ENCODE results near the gene GABRR1.
"Not testable (repeated sequence)": the region's sequence is repeated elsewhere in the genome, so short reads cannot be mapped to it uniquely, and the experiment has no call there.

Gene GABRR1

DNA sequence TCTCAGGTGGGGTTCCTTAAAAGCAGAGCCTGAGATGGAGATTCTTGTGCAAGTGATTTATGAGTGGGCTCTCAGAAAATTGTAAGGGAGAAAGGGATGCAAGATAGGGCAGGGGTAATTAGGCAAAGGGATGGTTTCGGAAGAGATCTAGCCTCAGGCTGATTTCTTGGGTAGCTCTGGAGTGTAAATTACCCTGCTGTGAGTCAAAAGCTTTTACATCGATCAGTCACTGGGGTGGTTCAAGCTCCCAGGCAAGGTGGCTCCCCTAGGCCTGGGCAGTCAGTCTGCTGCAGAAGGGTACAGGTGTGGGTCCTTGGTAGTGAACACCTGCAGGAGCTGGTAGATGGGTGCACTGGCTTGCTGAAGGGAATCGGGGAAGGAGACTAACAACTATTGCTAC is 82.4 kb downstream of the GABRR1 start:
- H3K9me3 ChIP-seq (ENCODE audit: severe bottlenecking): no peaks in the 10 kb centered on the region
- no peaks in the 10 kb centered on the region for H3K27me3 ChIP-seq (ENCODE audit: insufficient read depth, low read depth, severe bottlenecking)
- H3K27ac ChIP-seq: no peak overlapping the region
- no peak for DNase-seq
- TF ChIP-seq, protein P1, sequence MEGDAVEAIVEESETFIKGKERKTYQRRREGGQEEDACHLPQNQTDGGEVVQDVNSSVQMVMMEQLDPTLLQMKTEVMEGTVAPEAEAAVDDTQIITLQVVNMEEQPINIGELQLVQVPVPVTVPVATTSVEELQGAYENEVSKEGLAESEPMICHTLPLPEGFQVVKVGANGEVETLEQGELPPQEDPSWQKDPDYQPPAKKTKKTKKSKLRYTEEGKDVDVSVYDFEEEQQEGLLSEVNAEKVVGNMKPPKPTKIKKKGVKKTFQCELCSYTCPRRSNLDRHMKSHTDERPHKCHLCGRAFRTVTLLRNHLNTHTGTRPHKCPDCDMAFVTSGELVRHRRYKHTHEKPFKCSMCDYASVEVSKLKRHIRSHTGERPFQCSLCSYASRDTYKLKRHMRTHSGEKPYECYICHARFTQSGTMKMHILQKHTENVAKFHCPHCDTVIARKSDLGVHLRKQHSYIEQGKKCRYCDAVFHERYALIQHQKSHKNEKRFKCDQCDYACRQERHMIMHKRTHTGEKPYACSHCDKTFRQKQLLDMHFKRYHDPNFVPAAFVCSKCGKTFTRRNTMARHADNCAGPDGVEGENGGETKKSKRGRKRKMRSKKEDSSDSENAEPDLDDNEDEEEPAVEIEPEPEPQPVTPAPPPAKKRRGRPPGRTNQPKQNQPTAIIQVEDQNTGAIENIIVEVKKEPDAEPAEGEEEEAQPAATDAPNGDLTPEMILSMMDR (IDR thresholded peaks at IDR 0.05; ENCODE audit: low read depth, low read length): no peak
- H3K36me3 ChIP-seq: no peaks in the 10 kb centered on the region
- no peak overlapping the region for H3K4me3 ChIP-seq (ENCODE audit: low read depth, low read length)

- no peaks in the 10 kb centered on the region for H3K36me3 ChIP-seq
- H3K27me3 ChIP-seq (ENCODE audit: insufficient read depth, low read depth, severe bottlenecking): no peaks in the 10 kb centered on the region
- no peak overlapping the region for H3K27ac ChIP-seq
- H3K4me3 ChIP-seq (ENCODE audit: low read depth, low read length): no peak overlapping the region
- TF ChIP-seq, protein P1 (IDR thresholded peaks at IDR 0.05; ENCODE audit: low read depth, low read length): no peak
- no peaks in the 10 kb centered on the region for H3K9me3 ChIP-seq (ENCODE audit: severe bottlenecking)
- DNase-seq: no peak
Observed at GRCh38 chr6:89133981-89134380, 83.2 kb downstream of the GABRR1 start.

- H3K36me3 ChIP-seq: no peaks in the 10 kb centered on the region
- H3K9me3 ChIP-seq (ENCODE audit: severe bottlenecking): no peaks in the 10 kb centered on the region
- H3K27me3 ChIP-seq (ENCODE audit: insufficient read depth, low read depth, severe bottlenecking): no peaks in the 10 kb centered on the region
- H3K4me3 ChIP-seq (ENCODE audit: low read depth, low read length): no peak overlapping the region
- TF ChIP-seq, protein P1 (IDR thresholded peaks at IDR 0.05; ENCODE audit: low read depth, low read length): no peak
- no peak overlapping the region for H3K27ac ChIP-seq
- DNase-seq: no peak
Observed at GRCh38 chr6:89132057-89132456, 85.1 kb downstream of the GABRR1 start.

DNA sequence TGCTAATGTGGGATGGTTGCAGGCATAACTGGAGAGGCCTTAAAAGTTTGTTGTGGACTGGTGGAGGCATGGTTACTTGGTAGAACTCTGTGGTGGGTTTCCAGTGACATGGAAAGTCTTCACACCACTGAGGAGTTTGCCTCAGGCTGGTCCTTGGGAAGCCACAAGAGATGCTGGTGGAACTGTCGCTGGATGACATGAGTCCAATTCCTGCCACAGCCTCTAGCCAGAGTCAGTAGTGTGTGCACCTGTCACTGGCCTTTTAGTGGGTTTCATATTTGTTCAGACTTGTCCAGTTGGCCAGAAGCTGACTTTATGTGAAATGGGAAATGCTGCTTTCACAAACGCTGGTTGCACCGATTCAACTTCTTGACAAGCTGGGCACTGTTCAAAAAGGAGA is 85.6 kb downstream of the GABRR1 start:
- DNase-seq: no peak
- Histone ChIP-seq H3K36me3 (no peaks in the 10 kb centered on the region), H3K9me3 (ENCODE audit: severe bottlenecking) (no peaks in the 10 kb centered on the region), H3K27ac (no peak overlapping the region), H3K4me3 (ENCODE audit: low read depth, low read length) (no peak overlapping the region), H3K27me3 (ENCODE audit: insufficient read depth, low read depth, severe bottlenecking) (no peaks in the 10 kb centered on the region)
- TF ChIP-seq, protein P1 (IDR thresholded peaks at IDR 0.05; ENCODE audit: low read depth, low read length): no peak

GRCh38 chr6:89128256-89128671 is 88.9 kb downstream of the GABRR1 start:
- not testable (repeated sequence) for H3K27ac ChIP-seq; H3K9me3 ChIP-seq (ENCODE audit: severe bottlenecking); DNase-seq; H3K4me3 ChIP-seq (ENCODE audit: low read depth, low read length); H3K36me3 ChIP-seq; H3K27me3 ChIP-seq (ENCODE audit: insufficient read depth, low read depth, severe bottlenecking)
